Esophagus muscularis mucosa (tissue), 4 donors: Measurements from ENCODE around the gene SLC6A9. TPM values are rescaled to one million over a fixed set of nuclear protein-coding genes. Genes with fewer than 3 reads are reported as not detected.

Experiments
- DNase-seq: peaks from one replicate; pipeline ENCODE4 v3.0.0-alpha.2; 2017; ENCODE audit errors: extremely low spot score
- H3K27ac ChIP-seq, 4 donors: fragments of 200-600 bp; sonication (generic); replicated peaks in 1 of 4; 1 replicate in 3 of 4; 2 replicates in 1 of 4; pipeline ENCODE4 v1.5.1; 2016 to 2019; ENCODE audit warnings: mild to moderate bottlenecking in 1 of 4
- H3K27me3 ChIP-seq, 4 donors: fragments of 200-600 bp; sonication (generic); one replicate each; pipeline versions ENCODE4 v1.5.1 to v1.6.0; 2016 to 2019
- H3K36me3 ChIP-seq, 4 donors: fragments of 200-600 bp; sonication (generic); one replicate each; pipeline ENCODE4 v1.5.1; 2016 to 2019
- H3K4me1 ChIP-seq, 4 donors: fragments of 200-600 bp; sonication (generic); one replicate each; pipeline ENCODE4 v1.5.1; 2016 to 2019
- H3K4me3 ChIP-seq, 4 donors: fragments of 200-600 bp; sonication (generic); 1 replicate in 2 of 4; 2 replicates in 2 of 4; pipeline ENCODE4 v1.5.1; 2016 to 2019; ENCODE audit warnings: mild to moderate bottlenecking in 4 of 4, moderate library complexity in 1 of 4
- H3K9me3 ChIP-seq, 4 donors: fragments of 200-600 bp; sonication (generic); 1 replicate in 3 of 4; 2 replicates in 1 of 4; pipeline ENCODE4 v1.5.1; 2016 to 2019
- CTCF ChIP-seq, 3 experiments: fragments of 200-600 bp in 2 of 3; fragments of 450-650 bp in 1 of 3; sonication (generic) in 2 of 3; IDR thresholded peaks; one replicate each; pipeline ENCODE4 v1.5.1; 2017 to 2019; ENCODE audit warnings: antibody characterized with exemption in 3 of 3, mild to moderate bottlenecking in 2 of 3, moderate library complexity in 1 of 3
- EP300 ChIP-seq: sonication (generic); formaldehyde crosslinking; IDR thresholded peaks from one replicate; pipeline ENCODE4 v1.6.1; 2017; ENCODE audit warnings: antibody characterized with exemption
- POLR2A ChIP-seq: fragments of 450-650 bp; IDR thresholded peaks from one replicate; pipeline ENCODE4 v1.6.1; 2017; ENCODE audit warnings: antibody characterized with exemption, moderate library complexity, mild to moderate bottlenecking, low read depth
- POLR2AphosphoS5 ChIP-seq, 2 donors: sonication (generic); formaldehyde crosslinking; IDR thresholded peaks; one replicate each; pipeline ENCODE4 v1.6.1; 2017; ENCODE audit warnings: antibody characterized with exemption in 2 of 2
- WGBS: methylation state at CpG from one replicate; pipeline ENCODE4 v1.1.5; 2018; 5-methylcytosine and 5-hydroxymethylcytosine counted together
- intact Hi-C: fragments of 100-400 bp; cut with DNase I; formaldehyde crosslinking; loops from one replicate; pipeline ENCODE4 v1.15.1; 2023
- total RNA-seq, 4 donors: library from RNA; depleted of rRNA; stranded (reverse); fragments of >200 nt; gene quantifications; one replicate each; pipeline versions ENCODE4 v1.1.0 to v1.2.1, GENCODE V29; 2016

The SLC6A9 gene
- total RNA-seq, 4 donors from 2014 or later = 5.2 to 17.9 (median 7.8) TPM

- WGBS = 66% methylated on average over 11 of the region's 15 CpGs
- no peaks in the 10 kb centered on the region for H3K9me3 ChIP-seq
- intact Hi-C loops = loop anchor here (5.0 kb wide), 1 partner anchor 37 kb away; the partner anchor contains the start of gene SLC6A9
- H3K4me1 ChIP-seq = peaks cover 16 to 33% (median 27%) of the 10 kb centered on the region in 4 donors
- DNase-seq = no peak
- H3K36me3 ChIP-seq = peaks cover 0 to 28% (median 3%) of the 10 kb centered on the region in 4 donors
- H3K4me3 ChIP-seq = no peak overlapping the region
- TF ChIP-seq CTCF (IDR thresholded peaks at IDR 0.05) (peak in 1 of 3 experiments; percentile 10), POLR2AphosphoS5 (IDR thresholded peaks at IDR 0.05) (no peak), POLR2A (no peak)
- no peak overlapping the region for H3K27ac ChIP-seq
- no peaks in the 10 kb centered on the region for H3K27me3 ChIP-seq
Observed at GRCh38 chr1:43994794-43995790, 36.2 kb downstream of the SLC6A9 start.

GRCh38 chr1:43994071-43994470 lies 37.2 kb downstream of the SLC6A9 start:
- no peaks in the 10 kb centered on the region for H3K27me3 ChIP-seq
- no peaks in the 10 kb centered on the region for H3K9me3 ChIP-seq
- 97% methylated on average over 7 of the region's 7 CpGs for WGBS
- intact Hi-C loops = loop anchor here (5.0 kb wide), 1 partner anchor 38 kb away; the partner anchor contains the start of gene SLC6A9
- peaks cover 16 to 33% (median 27%) of the 10 kb centered on the region in 4 donors for H3K4me1 ChIP-seq
- H3K27ac ChIP-seq = no peak overlapping the region
- H3K4me3 ChIP-seq = no peak overlapping the region
- TF ChIP-seq POLR2A = no peak
- TF ChIP-seq EP300 = no peak
- TF ChIP-seq POLR2AphosphoS5 (IDR thresholded peaks at IDR 0.05) = no peak
- TF ChIP-seq CTCF (IDR thresholded peaks at IDR 0.05) = no peak
- DNase-seq = no peak
- H3K36me3 ChIP-seq = peaks cover 0 to 18% (median 2%) of the 10 kb centered on the region in 4 donors

- H3K36me3 ChIP-seq = peaks cover 0 to 11% (median 0%) of the 10 kb centered on the region in 4 donors
- intact Hi-C loops = loop anchor here (5.0 kb wide), 1 partner anchor 39 kb away; the partner anchor contains the start of gene SLC6A9
- peaks cover 16 to 33% (median 27%) of the 10 kb centered on the region in 4 donors for H3K4me1 ChIP-seq
- 95% methylated on average over 9 of the region's 9 CpGs for WGBS
- no peak for TF ChIP-seq EP300
- no peak for TF ChIP-seq POLR2AphosphoS5 (IDR thresholded peaks at IDR 0.05)
- TF ChIP-seq POLR2A = no peak
- TF ChIP-seq CTCF (IDR thresholded peaks at IDR 0.05) = no peak
- no peaks in the 10 kb centered on the region for H3K27me3 ChIP-seq
- no peak for DNase-seq
- no peak overlapping the region for H3K4me3 ChIP-seq
- no peaks in the 10 kb centered on the region for H3K9me3 ChIP-seq
- H3K27ac ChIP-seq = no peak overlapping the region
Observed at GRCh38 chr1:43993206-43993914, 37.9 kb downstream of the SLC6A9 start.

GRCh38 chr1:43992232-43992995 lies 38.8 kb downstream of the SLC6A9 start:
- 54% methylated on average over 11 of the region's 11 CpGs for WGBS
- peaks cover 16 to 33% (median 27%) of the 10 kb centered on the region in 4 donors for H3K4me1 ChIP-seq
- no peaks in the 10 kb centered on the region for H3K9me3 ChIP-seq
- H3K27me3 ChIP-seq = no peaks in the 10 kb centered on the region
- H3K27ac ChIP-seq = peak overlapping the region; percentile 75 to 84 (median 80)
- TF ChIP-seq POLR2A = no peak
- intact Hi-C loops = loop anchor here (5.0 kb wide), 1 partner anchor 40 kb away; the partner anchor contains the start of gene SLC6A9
- peaks cover 0 to 3% (median 0%) of the 10 kb centered on the region in 4 donors for H3K36me3 ChIP-seq
- H3K4me3 ChIP-seq = peak overlapping the region; percentile 57 to 90 (median 64)
- DNase-seq = no peak
